Nephron progenitor cell (in vitro differentiated cells): ENCODE results near the gene MEAF6.
"Not testable (repeated sequence)": the region's sequence is repeated elsewhere in the genome, so short reads cannot be mapped to it uniquely, and the experiment has no call there.

Experiments
- DNase-seq: peaks from one replicate; pipeline ENCODE4 v3.0.0; 2021
- H3K27ac Mint-ChIP-seq: 2 replicates; pipeline ENCODE4 v1.8.0; 2021; ENCODE audit warnings: mild to moderate bottlenecking, moderate library complexity, mixed read lengths
- H3K27me3 Mint-ChIP-seq: 2 replicates; pipeline ENCODE4 v1.8.0; 2021; ENCODE audit warnings: mild to moderate bottlenecking, low read depth, mixed read lengths; ENCODE audit not compliant: poor library complexity
- H3K36me3 Mint-ChIP-seq: 2 replicates; pipeline ENCODE4 v1.8.0; 2021; ENCODE audit warnings: low read depth, mixed read lengths
- H3K4me1 Mint-ChIP-seq: 2 replicates; pipeline ENCODE4 v1.8.0; 2021; ENCODE audit warnings: mixed read lengths
- H3K4me3 Mint-ChIP-seq: 2 replicates; pipeline ENCODE4 v1.8.0; 2021; ENCODE audit warnings: mild to moderate bottlenecking, moderate library complexity, mixed read lengths
- H3K9me3 Mint-ChIP-seq: 2 replicates; pipeline ENCODE4 v1.8.0; 2021; ENCODE audit warnings: mild to moderate bottlenecking, moderate library complexity, mixed read lengths
- CTCF ChIP-seq: fragments of 200-600 bp; sonication (generic); IDR thresholded peaks from 2 replicates; pipeline ENCODE4 v1.5.0; 2021; ENCODE audit warnings: antibody characterized with exemption

Gene MEAF6

DNA sequence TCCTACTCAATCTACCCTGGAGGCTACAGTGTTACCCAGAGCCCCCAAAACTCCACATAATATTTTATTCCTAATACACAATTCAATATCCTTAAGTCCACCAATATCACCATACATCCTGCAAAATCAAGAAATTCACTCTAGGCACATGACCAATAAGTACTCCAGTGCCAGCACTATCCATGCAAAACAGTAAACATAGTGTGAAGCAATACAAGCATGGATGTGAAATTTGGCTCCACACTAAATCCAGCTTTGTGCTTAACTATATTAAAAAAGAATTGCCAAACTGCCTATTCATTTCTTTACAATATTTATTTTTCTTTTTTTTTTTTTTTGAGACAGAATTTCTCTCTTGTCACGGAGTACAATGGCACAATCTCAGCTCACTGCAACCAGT is 3.0 kb upstream of the MEAF6 start:
- H3K4me3 Mint-ChIP-seq: no peak overlapping the region
- no peak for TF ChIP-seq CTCF

GRCh38 chr1:37515185-37516034 is 844 bp upstream of the MEAF6 start:
- H3K4me3 Mint-ChIP-seq: peak overlapping the region; percentile 88
- peaks cover 18% of the 10 kb centered on the region for H3K36me3 Mint-ChIP-seq
- H3K9me3 Mint-ChIP-seq: peaks cover 3% of the 10 kb centered on the region
- TF ChIP-seq CTCF: no peak
- H3K27ac Mint-ChIP-seq: peak overlapping the region; percentile 96
- peaks cover 37% of the 10 kb centered on the region for H3K4me1 Mint-ChIP-seq
- peaks cover 14% of the 10 kb centered on the region for H3K27me3 Mint-ChIP-seq
- DNase-seq: no peak

More for the DNA sequence above, 3.0 kb upstream of the MEAF6 start:
- no peak for DNase-seq
- peaks cover 4% of the 10 kb centered on the region for H3K9me3 Mint-ChIP-seq
- H3K27ac Mint-ChIP-seq: no peak overlapping the region
- H3K4me1 Mint-ChIP-seq: peaks cover 37% of the 10 kb centered on the region
- peaks cover 16% of the 10 kb centered on the region for H3K27me3 Mint-ChIP-seq
- H3K36me3 Mint-ChIP-seq: peaks cover 5% of the 10 kb centered on the region

GRCh38 chr1:37513795-37514349 is 694 bp downstream of the MEAF6 start:
- peak; percentile 46 for DNase-seq
- Mint-ChIP-seq H3K36me3 (peaks cover 24% of the 10 kb centered on the region), H3K27me3 (peaks cover 14% of the 10 kb centered on the region), H3K9me3 (no peaks in the 10 kb centered on the region), H3K4me3 (peak overlapping the region; percentile 99), H3K27ac (peak overlapping the region; percentile 96), H3K4me1 (peaks cover 27% of the 10 kb centered on the region)
- TF ChIP-seq CTCF: no peak

- Mint-ChIP-seq H3K9me3 (no peaks in the 10 kb centered on the region), H3K27ac (no peak overlapping the region), H3K36me3 (peaks cover 58% of the 10 kb centered on the region), H3K4me3 (no peak overlapping the region), H3K4me1 (peaks cover 13% of the 10 kb centered on the region), H3K27me3 (peaks cover 7% of the 10 kb centered on the region)
- TF ChIP-seq CTCF: no peak
- DNase-seq: no peak
Measured at GRCh38 chr1:37509181-37509580, 5.4 kb downstream of the MEAF6 start.

- H3K27me3 Mint-ChIP-seq: peaks cover 3% of the 10 kb centered on the region
- H3K9me3 Mint-ChIP-seq: no peaks in the 10 kb centered on the region
- no peak overlapping the region for H3K27ac Mint-ChIP-seq
- no peak for TF ChIP-seq CTCF
- no peak for DNase-seq
- H3K4me3 Mint-ChIP-seq: no peak overlapping the region
- H3K4me1 Mint-ChIP-seq: peaks cover 7% of the 10 kb centered on the region
- H3K36me3 Mint-ChIP-seq: peaks cover 61% of the 10 kb centered on the region
Measured at GRCh38 chr1:37506740-37507139, 7.8 kb downstream of the MEAF6 start.

DNA sequence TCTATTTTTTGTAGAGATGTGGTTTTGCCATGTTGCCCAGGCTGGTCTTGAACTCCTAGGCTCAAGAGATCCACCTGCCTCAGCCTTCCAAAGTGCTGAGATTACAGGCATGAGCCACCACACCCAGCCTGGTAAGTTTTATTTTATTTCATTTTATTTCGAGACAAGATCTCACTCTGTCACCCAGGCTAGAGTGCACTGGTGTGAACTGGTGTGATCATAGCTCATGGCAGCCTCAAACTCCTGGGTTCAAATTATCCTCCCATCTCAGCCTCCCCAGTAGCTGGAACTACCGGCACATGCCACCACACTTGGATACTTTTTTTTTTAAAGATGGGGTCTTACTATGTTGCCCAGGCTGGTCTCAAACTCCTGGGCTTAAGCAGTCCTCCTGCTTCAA is 11.8 kb downstream of the MEAF6 start:
- peaks cover 63% of the 10 kb centered on the region for H3K36me3 Mint-ChIP-seq
- H3K4me3 Mint-ChIP-seq, DNase-seq, H3K27me3 Mint-ChIP-seq, H3K27ac Mint-ChIP-seq, H3K9me3 Mint-ChIP-seq: not testable (repeated sequence)
- peaks cover 25% of the 10 kb centered on the region for H3K4me1 Mint-ChIP-seq
